Right lobe of liver (tissue), 6 donors: ENCODE measurements around the gene SLC13A5. TPM values are rescaled to one million over a fixed set of nuclear protein-coding genes. Genes with fewer than 3 reads are reported as not detected.

Experiments
- ATAC-seq, 4 donors: fragments of 200-7000 bp; cut with Tn5 transposase; one replicate each; pipeline ENCODE4 v1.9.1; 2020; ENCODE audit warnings: mild to moderate bottlenecking in 4 of 4, moderate library complexity in 4 of 4
- DNase-seq, 3 donors: peaks; one replicate each; pipeline ENCODE4 v3.0.0-alpha.2; 2020
- H3K27ac ChIP-seq, 3 donors: fragments of 200-600 bp; one replicate each; pipeline ENCODE4 v1.8.0; 2022
- H3K27me3 ChIP-seq, 2 donors: fragments of 200-600 bp; one replicate each; pipeline ENCODE4 v1.8.0; 2022
- H3K36me3 ChIP-seq, 4 donors: fragments of 200-600 bp; sonication (generic) in 1 of 4; one replicate each; pipeline versions ENCODE4 v1.5.1 to v1.8.0; 2017 to 2022; ENCODE audit warnings: control low read depth in 1 of 4
- H3K4me1 ChIP-seq, 4 donors: fragments of 200-600 bp; sonication (generic) in 1 of 4; one replicate each; pipeline versions ENCODE4 v1.5.1 to v1.8.0; 2017 to 2022; ENCODE audit warnings: control low read depth in 1 of 4
- H3K4me3 ChIP-seq, 3 donors: fragments of 200-600 bp; one replicate each; pipeline ENCODE4 v1.8.0; 2022
- H3K9me3 ChIP-seq, 4 donors: fragments of 200-600 bp; sonication (generic) in 1 of 4; one replicate each; pipeline versions ENCODE4 v1.5.1 to v1.8.0; 2017 to 2022; ENCODE audit warnings: control low read depth in 1 of 4
- CTCF ChIP-seq, 4 donors: fragments of 200-600 bp in 3 of 4; fragments of 450-650 bp in 1 of 4; IDR thresholded peaks; one replicate each; pipeline versions ENCODE4 v1.5.1 to v1.8.0; 2016 to 2022; ENCODE audit warnings: antibody characterized with exemption in 4 of 4, mild to moderate bottlenecking in 2 of 4
- POLR2A ChIP-seq: fragments of 450-650 bp; IDR thresholded peaks from one replicate; pipeline ENCODE4 v1.6.1; 2017; ENCODE audit warnings: antibody characterized with exemption, mild to moderate bottlenecking
- WGBS: methylation state at CpG from one replicate; pipeline ENCODE4 v1.1.6; 2018; ENCODE audit warnings: low coverage, low lambda C conversion rate; ENCODE audit not compliant: insufficient coverage; ENCODE audit errors: missing lambda C conversion rate; 5-methylcytosine and 5-hydroxymethylcytosine counted together
- intact Hi-C, 2 donors: fragments of 100-400 bp; cut with DNase I; formaldehyde crosslinking; loops; one replicate each; pipeline versions ENCODE4 v1.11.2 to v1.14.1; 2022
- total RNA-seq, 6 experiments: library from RNA; depleted of rRNA in 2 of 6; stranded (reverse); fragments of >200 nt in 2 of 6; fragmentation: NEBNext Ultra II Directional in 3 of 6; extraction: Animal tissue kit (Norgen Biotek cat#: 25700) in 3 of 6; gene quantifications; one replicate each; pipeline versions ENCODE4 v1.1.0 to v1.2.4, GENCODE V29; 2016 to 2023
- donor health status: DM: no; HTN: yes; CAD: no.
- donor health status: DM: no; HTN: no; CAD: no.
- donor health status: DM: no; HTN: no; CAD: no.
- donor health status: DM: no; HTN: yes; CAD: no.
- donor health status: DM: no; HTN: yes; CAD: no.

SLC13A5 gene
- total RNA-seq, 6 experiments from 2014 or later, result 142 to 383 (median 264) TPM

GRCh38 chr17:6724009-6724408 lies 10.8 kb upstream of the SLC13A5 start:
- TF ChIP-seq CTCF (IDR thresholded peaks at IDR 0.05) (no peak), POLR2A (no peak)
- H3K36me3 ChIP-seq, result no peaks in the 10 kb centered on the region
- H3K27me3 ChIP-seq, result no peaks in the 10 kb centered on the region
- no peak overlapping the region for H3K4me3 ChIP-seq
- intact Hi-C loops, result no loop called here
- no peaks in the 10 kb centered on the region for H3K4me1 ChIP-seq
- no peak overlapping the region for H3K27ac ChIP-seq
- DNase-seq, result no peak
- WGBS, result 92% methylated on average over 5 of the region's 5 CpGs
- ATAC-seq, result no peak
- H3K9me3 ChIP-seq, result no peaks in the 10 kb centered on the region

- 59% methylated on average over 5 of the region's 5 CpGs for WGBS
- Histone ChIP-seq H3K4me1 (no peaks in the 10 kb centered on the region), H3K9me3 (peaks cover 0 to 3% (median 0%) of the 10 kb centered on the region in 4 donors), H3K27me3 (no peaks in the 10 kb centered on the region), H3K36me3 (no peaks in the 10 kb centered on the region), H3K27ac (no peak overlapping the region), H3K4me3 (no peak overlapping the region)
- ATAC-seq (peak in 3 of 4 donors; percentile 23 to 42 (median 42)), DNase-seq (no peak)
- intact Hi-C loops, result no loop called here
- TF ChIP-seq POLR2A (no peak), CTCF (IDR thresholded peaks at IDR 0.05) (no peak)
These were observed 8.6 kb upstream of the SLC13A5 start for GRCh38 chr17:6721744-6722143.

GRCh38 chr17:6716736-6717135 lies 3.6 kb upstream of the SLC13A5 start:
- no peak overlapping the region for H3K4me3 ChIP-seq
- 34% methylated on average over 2 of the region's 2 CpGs for WGBS
- H3K27me3 ChIP-seq, result no peaks in the 10 kb centered on the region
- H3K36me3 ChIP-seq, result no peaks in the 10 kb centered on the region
- TF ChIP-seq CTCF (IDR thresholded peaks at IDR 0.05) (peak in 1 of 4 donors; percentile 13), POLR2A (no peak)
- peak overlapping the region; percentile 2 to 75 (median 67) for H3K27ac ChIP-seq
- H3K9me3 ChIP-seq, result peaks cover 0 to 3% (median 0%) of the 10 kb centered on the region in 4 donors
- peak in 3 of 4 donors; percentile 2 to 39 (median 15) for ATAC-seq
- intact Hi-C loops, result no loop called here
- no peak for DNase-seq
- H3K4me1 ChIP-seq, result peaks cover 0 to 16% (median 2%) of the 10 kb centered on the region in 4 donors

- intact Hi-C loops, result no loop called here
- Histone ChIP-seq H3K27ac (peak overlapping the region; percentile 60 to 97 (median 93)), H3K4me1 (peaks cover 0 to 20% (median 2%) of the 10 kb centered on the region in 4 donors), H3K9me3 (peaks cover 0 to 3% (median 0%) of the 10 kb centered on the region in 4 donors), H3K4me3 (peak overlapping the region in 2 of 3 donors; percentile 58 to 88), H3K27me3 (no peaks in the 10 kb centered on the region), H3K36me3 (no peaks in the 10 kb centered on the region)
- 88% methylated on average over 6 of the region's 7 CpGs for WGBS
- TF ChIP-seq CTCF (IDR thresholded peaks at IDR 0.05), result no peak
- no peak for TF ChIP-seq POLR2A
- ATAC-seq (no peak), DNase-seq (no peak)
These were observed 1.2 kb upstream of the SLC13A5 start for GRCh38 chr17:6714315-6714874.
